ENCODE measurements around the gene SIDT2.

The SIDT2 gene

DNA sequence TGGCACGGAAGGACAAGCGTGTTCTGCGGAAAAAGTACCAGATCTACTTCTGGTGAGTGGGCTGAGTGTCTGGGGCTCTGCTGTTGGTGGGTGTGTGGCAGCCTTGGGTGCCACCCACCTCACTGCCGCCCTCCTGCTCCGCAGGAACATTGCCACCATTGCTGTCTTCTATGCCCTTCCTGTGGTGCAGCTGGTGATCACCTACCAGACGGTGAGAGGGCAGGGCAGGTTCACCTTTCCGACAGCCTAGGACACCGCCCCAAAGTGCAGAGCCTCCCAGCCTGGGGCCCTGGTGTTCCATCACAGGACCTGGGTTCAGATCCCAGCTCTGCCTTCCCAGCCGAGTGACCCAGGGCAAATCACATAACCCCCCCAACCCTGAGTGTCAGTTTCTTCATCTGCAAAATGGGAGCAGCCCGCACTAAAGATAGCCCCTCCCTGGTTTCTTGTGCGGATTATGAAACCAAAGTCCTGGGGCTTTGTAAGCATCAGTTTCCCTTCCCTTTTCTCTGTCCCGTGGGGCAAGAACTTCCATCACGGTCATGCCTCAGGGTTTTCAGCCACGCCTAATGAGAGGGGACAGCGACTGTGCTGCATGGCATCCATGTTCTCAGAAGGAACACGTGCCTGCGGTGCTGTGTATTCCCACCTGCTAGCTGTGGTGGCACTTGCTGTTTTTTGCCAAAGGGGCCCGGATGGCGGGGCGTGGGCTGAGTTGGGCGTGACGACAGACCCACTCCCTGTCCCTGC, 10.8 kb downstream of the SIDT2 start:
- Histone ChIP-seq H3K4me1 (ENCODE audit: control insufficient read depth, insufficient read depth, low read length, poor library complexity, severe bottlenecking) (no peaks in the 10 kb centered on the region), H3K9me3 (ENCODE audit: control insufficient read depth, low read length) (no peaks in the 10 kb centered on the region), H3K36me3 (ENCODE audit: control insufficient read depth, insufficient read depth, low read length) (peaks cover 65% of the 10 kb centered on the region), H3K27ac (ENCODE audit: low read depth, low read length, severe bottlenecking) (no peak overlapping the region), H3K4me3 (ENCODE audit: extremely low read depth, insufficient read depth, low read length, poor library complexity, severe bottlenecking) (no peak overlapping the region)
- WGBS, 2 experiments (ENCODE audit: insufficient coverage in 2 of 2) = 96 to 98% methylated on average over 16 to 18 of the region's 22 CpGs

DNA sequence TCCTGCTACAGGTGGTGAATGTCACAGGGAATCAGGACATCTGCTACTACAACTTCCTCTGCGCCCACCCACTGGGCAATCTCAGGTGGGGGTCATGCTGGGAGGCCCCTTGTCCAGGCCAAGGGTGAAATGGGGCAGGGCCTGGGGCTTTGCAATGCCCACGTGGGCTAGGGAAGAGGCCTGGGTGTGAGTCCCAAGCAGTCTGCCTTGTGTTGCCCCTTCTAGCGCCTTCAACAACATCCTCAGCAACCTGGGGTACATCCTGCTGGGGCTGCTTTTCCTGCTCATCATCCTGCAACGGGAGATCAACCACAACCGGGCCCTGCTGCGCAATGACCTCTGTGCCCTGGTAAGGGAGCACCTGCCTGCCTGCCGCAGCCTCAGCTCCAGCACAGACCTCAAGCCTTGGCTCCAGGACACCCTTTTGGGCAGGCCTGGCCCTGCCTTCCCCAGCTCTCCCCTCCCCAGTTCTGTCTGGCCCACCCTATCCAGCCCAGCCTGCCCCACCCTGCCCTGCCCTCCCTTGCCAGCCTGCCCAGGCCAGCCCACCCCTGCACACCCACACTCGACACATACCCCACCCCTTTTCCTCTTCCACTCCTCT, 11.5 kb downstream of the SIDT2 start:
- H3K4me3 ChIP-seq (ENCODE audit: extremely low read depth, insufficient read depth, low read length, poor library complexity, severe bottlenecking) = no peak overlapping the region
- no peaks in the 10 kb centered on the region for H3K9me3 ChIP-seq (ENCODE audit: control insufficient read depth, low read length)
- H3K4me1 ChIP-seq (ENCODE audit: control insufficient read depth, insufficient read depth, low read length, poor library complexity, severe bottlenecking) = no peaks in the 10 kb centered on the region
- peaks cover 64% of the 10 kb centered on the region for H3K36me3 ChIP-seq (ENCODE audit: control insufficient read depth, insufficient read depth, low read length)
- WGBS, 2 experiments (ENCODE audit: insufficient coverage in 2 of 2) = 95 to 96% methylated on average over 6 to 8 of the region's 8 CpGs
- no peak overlapping the region for H3K27ac ChIP-seq (ENCODE audit: low read depth, low read length, severe bottlenecking)

DNA sequence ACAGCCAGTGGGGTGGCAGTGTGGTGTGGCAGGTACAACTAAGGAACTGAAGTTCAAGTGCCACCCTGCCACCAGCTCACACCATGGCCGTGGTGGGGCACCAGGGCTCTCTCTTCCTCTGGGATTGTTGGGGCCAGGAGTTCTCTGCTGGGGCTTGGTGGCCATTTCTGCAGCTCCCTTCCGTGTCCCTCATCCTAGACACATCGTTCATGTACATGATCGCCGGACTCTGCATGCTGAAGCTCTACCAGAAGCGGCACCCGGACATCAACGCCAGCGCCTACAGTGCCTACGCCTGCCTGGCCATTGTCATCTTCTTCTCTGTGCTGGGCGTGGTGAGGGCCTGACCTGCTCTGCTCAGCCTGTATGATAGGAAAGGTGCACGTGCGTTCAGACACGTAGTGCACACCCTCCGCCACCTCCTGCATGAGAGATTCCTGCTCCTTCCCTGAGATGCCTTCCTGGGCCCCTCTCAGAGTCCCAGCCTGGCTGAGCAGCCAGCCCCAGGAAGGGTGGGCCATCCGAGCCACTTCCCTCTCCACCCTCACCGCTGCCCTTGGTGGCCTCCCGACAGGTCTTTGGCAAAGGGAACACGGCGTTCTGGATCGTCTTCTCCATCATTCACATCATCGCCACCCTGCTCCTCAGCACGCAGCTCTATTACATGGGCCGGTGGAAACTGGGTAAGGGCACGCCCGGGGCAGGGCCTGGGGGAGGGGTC, 13.3 kb downstream of the SIDT2 start:
- WGBS, 2 experiments (ENCODE audit: insufficient coverage in 2 of 2) = 96 to 98% methylated on average over 21 to 22 of the region's 26 CpGs
- H3K4me1 ChIP-seq (ENCODE audit: control insufficient read depth, insufficient read depth, low read length, poor library complexity, severe bottlenecking) = no peaks in the 10 kb centered on the region
- H3K36me3 ChIP-seq (ENCODE audit: control insufficient read depth, insufficient read depth, low read length) = peaks cover 64% of the 10 kb centered on the region
- H3K27ac ChIP-seq (ENCODE audit: low read depth, low read length, severe bottlenecking) = no peak overlapping the region
- H3K4me3 ChIP-seq (ENCODE audit: extremely low read depth, insufficient read depth, low read length, poor library complexity, severe bottlenecking) = no peak overlapping the region
- no peaks in the 10 kb centered on the region for H3K9me3 ChIP-seq (ENCODE audit: control insufficient read depth, low read length)

DNA sequence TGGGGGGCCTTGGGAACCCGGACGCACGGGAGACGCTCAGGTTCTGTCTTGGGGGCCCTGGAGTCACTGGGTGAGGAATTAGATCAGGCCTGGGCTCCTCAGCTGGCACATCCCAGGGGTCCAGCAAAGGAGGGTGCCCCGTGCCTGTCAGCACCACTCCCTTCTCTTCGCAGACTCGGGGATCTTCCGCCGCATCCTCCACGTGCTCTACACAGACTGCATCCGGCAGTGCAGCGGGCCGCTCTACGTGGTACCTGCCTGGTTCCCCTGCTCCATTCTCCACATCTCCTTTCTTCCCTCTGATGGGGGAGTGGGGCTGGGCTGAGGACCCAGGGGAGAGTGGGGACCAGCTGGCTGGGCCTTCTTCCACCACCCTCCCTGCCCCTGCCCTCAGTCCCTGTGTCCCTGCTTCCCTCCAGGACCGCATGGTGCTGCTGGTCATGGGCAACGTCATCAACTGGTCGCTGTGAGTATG, 13.9 kb downstream of the SIDT2 start:
- Histone ChIP-seq H3K9me3 (ENCODE audit: control insufficient read depth, low read length) (no peaks in the 10 kb centered on the region), H3K36me3 (ENCODE audit: control insufficient read depth, insufficient read depth, low read length) (peaks cover 58% of the 10 kb centered on the region), H3K4me3 (ENCODE audit: extremely low read depth, insufficient read depth, low read length, poor library complexity, severe bottlenecking) (no peak overlapping the region), H3K4me1 (ENCODE audit: control insufficient read depth, insufficient read depth, low read length, poor library complexity, severe bottlenecking) (no peaks in the 10 kb centered on the region), H3K27ac (ENCODE audit: low read depth, low read length, severe bottlenecking) (no peak overlapping the region)
- 95% methylated on average over 11 to 14 of the region's 17 CpGs for WGBS, 2 experiments (ENCODE audit: insufficient coverage in 2 of 2)

DNA sequence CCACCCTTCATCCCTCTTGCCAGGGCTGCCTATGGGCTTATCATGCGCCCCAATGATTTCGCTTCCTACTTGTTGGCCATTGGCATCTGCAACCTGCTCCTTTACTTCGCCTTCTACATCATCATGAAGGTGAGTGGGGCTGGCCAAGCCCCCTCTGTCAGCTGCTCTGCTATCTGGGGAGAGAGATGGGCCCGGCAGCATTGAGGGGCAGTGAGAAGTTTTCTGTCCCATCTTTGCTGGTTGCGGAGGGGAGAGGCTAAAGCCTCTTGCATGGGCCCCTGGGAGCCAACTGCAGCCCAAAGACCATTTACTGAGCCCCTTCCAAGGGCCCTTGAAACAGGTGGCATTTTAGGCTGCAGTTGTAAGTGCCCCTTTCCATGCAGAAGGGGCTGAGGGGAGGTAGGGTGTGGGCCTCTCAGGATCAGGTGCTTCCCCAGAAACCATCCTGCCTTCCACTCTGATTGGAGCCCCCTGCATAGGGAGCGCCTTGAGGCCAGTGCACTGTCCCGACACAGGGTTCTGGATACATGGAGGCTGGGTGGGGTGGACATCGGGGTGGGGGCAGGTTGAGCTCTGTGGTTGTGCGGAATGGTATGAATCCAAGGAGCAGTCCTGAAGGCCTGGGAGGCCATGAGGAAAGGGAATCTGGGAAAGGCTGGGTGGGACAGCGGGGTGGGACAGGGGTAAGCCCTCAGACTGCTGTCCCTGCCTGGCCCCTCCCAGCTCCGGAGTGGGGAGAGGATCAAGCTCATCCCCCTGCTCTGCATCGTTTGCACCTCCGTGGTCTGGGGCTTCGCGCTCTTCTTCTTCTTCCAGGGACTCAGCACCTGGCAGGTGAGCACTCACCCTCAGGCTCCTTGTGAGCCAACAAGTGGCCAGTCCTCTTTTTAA, 14.8 kb downstream of the SIDT2 start:
- peaks cover 50% of the 10 kb centered on the region for H3K36me3 ChIP-seq (ENCODE audit: control insufficient read depth, insufficient read depth, low read length)
- H3K9me3 ChIP-seq (ENCODE audit: control insufficient read depth, low read length) = no peaks in the 10 kb centered on the region
- 94 to 97% methylated on average over 10 to 14 of the region's 15 CpGs for WGBS, 2 experiments (ENCODE audit: insufficient coverage in 2 of 2)
- H3K27ac ChIP-seq (ENCODE audit: low read depth, low read length, severe bottlenecking) = no peak overlapping the region
- H3K4me3 ChIP-seq (ENCODE audit: extremely low read depth, insufficient read depth, low read length, poor library complexity, severe bottlenecking) = no peak overlapping the region
- H3K4me1 ChIP-seq (ENCODE audit: control insufficient read depth, insufficient read depth, low read length, poor library complexity, severe bottlenecking) = peaks cover 5% of the 10 kb centered on the region

DNA sequence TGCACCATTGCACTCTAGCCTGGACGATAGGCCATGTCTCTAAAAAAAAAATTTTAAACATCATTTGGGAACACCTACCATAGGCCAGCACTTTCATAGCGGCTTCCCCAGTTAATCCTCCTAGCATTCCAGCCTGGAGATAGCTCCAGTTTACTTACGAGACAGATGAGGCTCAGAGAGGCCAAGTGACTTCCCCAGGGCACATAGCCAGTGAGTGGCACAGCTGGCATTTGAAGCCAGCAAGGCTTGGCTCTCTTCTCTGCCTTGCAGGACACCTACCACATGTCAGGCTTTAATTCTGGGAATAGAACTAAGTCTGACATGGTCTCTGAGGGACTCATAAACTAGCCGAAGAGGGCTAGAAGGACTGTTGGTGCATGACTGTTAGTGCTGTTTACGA, 15.7 kb downstream of the SIDT2 start:
- H3K4me1 ChIP-seq (ENCODE audit: control insufficient read depth, insufficient read depth, low read length, poor library complexity, severe bottlenecking) = peaks cover 8% of the 10 kb centered on the region
- H3K9me3 ChIP-seq (ENCODE audit: control insufficient read depth, low read length) = no peaks in the 10 kb centered on the region
- 89 to 92% methylated on average over 4 to 5 of the region's 5 CpGs for WGBS, 2 experiments (ENCODE audit: insufficient coverage in 2 of 2)
- H3K27ac ChIP-seq (ENCODE audit: low read depth, low read length, severe bottlenecking) = no peak overlapping the region
- peaks cover 41% of the 10 kb centered on the region for H3K36me3 ChIP-seq (ENCODE audit: control insufficient read depth, insufficient read depth, low read length)
- no peak overlapping the region for H3K4me3 ChIP-seq (ENCODE audit: extremely low read depth, insufficient read depth, low read length, poor library complexity, severe bottlenecking)

DNA sequence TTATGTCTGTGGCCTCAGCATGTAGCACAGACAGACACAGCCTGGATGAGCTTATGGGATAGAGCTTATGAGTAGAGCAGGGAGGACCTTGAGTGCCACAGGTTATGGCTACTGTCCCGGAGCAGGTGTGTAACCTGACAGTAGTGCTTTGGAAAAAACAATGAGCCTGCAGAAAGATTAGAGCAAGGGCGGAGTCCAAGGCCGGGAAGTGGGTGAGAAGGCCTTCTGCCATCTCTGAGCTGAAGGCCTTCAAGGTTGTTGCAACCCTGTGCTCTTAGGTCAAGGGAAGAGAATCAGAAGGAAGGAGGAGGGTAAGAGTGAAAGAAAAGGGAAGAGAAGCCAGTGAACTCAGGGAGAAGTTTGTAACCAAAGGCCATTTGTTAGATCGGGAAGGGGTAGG, 16.7 kb downstream of the SIDT2 start:
- Histone ChIP-seq H3K9me3 (ENCODE audit: control insufficient read depth, low read length) (no peaks in the 10 kb centered on the region), H3K4me3 (ENCODE audit: extremely low read depth, insufficient read depth, low read length, poor library complexity, severe bottlenecking) (no peak overlapping the region), H3K36me3 (ENCODE audit: control insufficient read depth, insufficient read depth, low read length) (peaks cover 32% of the 10 kb centered on the region), H3K27ac (ENCODE audit: low read depth, low read length, severe bottlenecking) (no peak overlapping the region), H3K4me1 (ENCODE audit: control insufficient read depth, insufficient read depth, low read length, poor library complexity, severe bottlenecking) (peaks cover 8% of the 10 kb centered on the region)
- 93 to 94% methylated on average over 4 of the region's 4 CpGs for WGBS, 2 experiments (ENCODE audit: insufficient coverage in 2 of 2)

DNA sequence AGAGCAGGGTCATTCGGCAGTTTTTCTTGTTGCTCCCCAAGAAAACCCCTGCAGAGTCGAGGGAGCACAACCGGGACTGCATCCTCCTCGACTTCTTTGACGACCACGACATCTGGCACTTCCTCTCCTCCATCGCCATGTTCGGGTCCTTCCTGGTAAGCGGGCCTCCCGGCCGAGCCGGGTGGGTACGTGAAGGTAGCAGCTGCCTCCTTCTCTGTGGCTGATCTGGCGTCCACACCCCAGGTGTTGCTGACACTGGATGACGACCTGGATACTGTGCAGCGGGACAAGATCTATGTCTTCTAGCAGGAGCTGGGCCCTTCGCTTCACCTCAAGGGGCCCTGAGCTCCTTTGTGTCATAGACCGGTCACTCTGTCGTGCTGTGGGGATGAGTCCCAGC, 17.2 kb downstream of the SIDT2 start:
- peaks cover 28% of the 10 kb centered on the region for H3K36me3 ChIP-seq (ENCODE audit: control insufficient read depth, insufficient read depth, low read length)
- no peak overlapping the region for H3K4me3 ChIP-seq (ENCODE audit: extremely low read depth, insufficient read depth, low read length, poor library complexity, severe bottlenecking)
- H3K4me1 ChIP-seq (ENCODE audit: control insufficient read depth, insufficient read depth, low read length, poor library complexity, severe bottlenecking) = peaks cover 13% of the 10 kb centered on the region
- H3K27ac ChIP-seq (ENCODE audit: low read depth, low read length, severe bottlenecking) = no peak overlapping the region
- 94 to 95% methylated on average over 19 of the region's 19 CpGs for WGBS, 2 experiments (ENCODE audit: insufficient coverage in 2 of 2)
- H3K9me3 ChIP-seq (ENCODE audit: control insufficient read depth, low read length) = no peaks in the 10 kb centered on the region

DNA sequence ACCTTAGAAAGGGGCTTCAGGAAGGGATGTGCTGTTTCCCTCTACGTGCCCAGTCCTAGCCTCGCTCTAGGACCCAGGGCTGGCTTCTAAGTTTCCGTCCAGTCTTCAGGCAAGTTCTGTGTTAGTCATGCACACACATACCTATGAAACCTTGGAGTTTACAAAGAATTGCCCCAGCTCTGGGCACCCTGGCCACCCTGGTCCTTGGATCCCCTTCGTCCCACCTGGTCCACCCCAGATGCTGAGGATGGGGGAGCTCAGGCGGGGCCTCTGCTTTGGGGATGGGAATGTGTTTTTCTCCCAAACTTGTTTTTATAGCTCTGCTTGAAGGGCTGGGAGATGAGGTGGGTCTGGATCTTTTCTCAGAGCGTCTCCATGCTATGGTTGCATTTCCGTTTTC, 18.5 kb downstream of the SIDT2 start:
- Histone ChIP-seq H3K36me3 (ENCODE audit: control insufficient read depth, insufficient read depth, low read length) (peaks cover 28% of the 10 kb centered on the region), H3K4me1 (ENCODE audit: control insufficient read depth, insufficient read depth, low read length, poor library complexity, severe bottlenecking) (peaks cover 23% of the 10 kb centered on the region), H3K9me3 (ENCODE audit: control insufficient read depth, low read length) (no peaks in the 10 kb centered on the region), H3K4me3 (ENCODE audit: extremely low read depth, insufficient read depth, low read length, poor library complexity, severe bottlenecking) (no peak overlapping the region), H3K27ac (ENCODE audit: low read depth, low read length, severe bottlenecking) (no peak overlapping the region)
- whole genome bisulfite sequencing, 2 experiments (ENCODE audit: insufficient coverage in 2 of 2) = 90 to 98% methylated on average over 2 to 5 of the region's 7 CpGs
